ENCODE results near the gene EBF3. TPM values are rescaled to one million over a fixed set of nuclear protein-coding genes. Genes with fewer than 3 reads are reported as not detected.

The EBF3 gene
- total RNA-seq, 1 experiment from 2014 or later: not detected

- BruUV-seq (replicated peaks): no TSS peak
- peaks cover 33% of the 10 kb centered on the region for H3K27me3 ChIP-seq (ENCODE audit: insufficient read depth, low read depth)
- H3K9me3 ChIP-seq (ENCODE audit: insufficient read depth, low read depth): no peaks in the 10 kb centered on the region
- no peaks in the 10 kb centered on the region for H3K4me1 ChIP-seq (replicated peaks; ENCODE audit: insufficient read depth)
- ChIA-PET POLR2A (ENCODE audit: unreplicated experiment) (no interaction called here), CTCF (no interaction called here)
- no peaks in the 10 kb centered on the region for H3F3A ChIP-seq (ENCODE audit: insufficient read depth, low read depth)
- no peak for TF ChIP-seq CTCF (conservative IDR thresholded peaks at IDR 0.05)
- no peak for TF ChIP-seq EZH2 (IDR thresholded peaks at IDR 0.05; ENCODE audit: low read depth)
- H4K20me1 ChIP-seq (ENCODE audit: insufficient read depth): no peaks in the 10 kb centered on the region
- no peak for DNase-seq
- H2AFZ ChIP-seq: no peak overlapping the region
- intact Hi-C loops (cut with micrococcal nuclease; ENCODE audit: unreplicated experiment): no loop called here
- H3K9me2 ChIP-seq (ENCODE audit: insufficient read depth): no peaks in the 10 kb centered on the region
- no peaks in the 10 kb centered on the region for H3K79me2 ChIP-seq (ENCODE audit: low read depth)
- H3K4me3 ChIP-seq: no peak overlapping the region
- H3K27ac ChIP-seq: no peak overlapping the region
- no peaks in the 10 kb centered on the region for H3K36me3 ChIP-seq (ENCODE audit: low read depth)
- no peak overlapping the region for H3K4me2 ChIP-seq
Measured at GRCh38 chr10:129881641-129882040, 82.4 kb downstream of the EBF3 start.

DNA sequence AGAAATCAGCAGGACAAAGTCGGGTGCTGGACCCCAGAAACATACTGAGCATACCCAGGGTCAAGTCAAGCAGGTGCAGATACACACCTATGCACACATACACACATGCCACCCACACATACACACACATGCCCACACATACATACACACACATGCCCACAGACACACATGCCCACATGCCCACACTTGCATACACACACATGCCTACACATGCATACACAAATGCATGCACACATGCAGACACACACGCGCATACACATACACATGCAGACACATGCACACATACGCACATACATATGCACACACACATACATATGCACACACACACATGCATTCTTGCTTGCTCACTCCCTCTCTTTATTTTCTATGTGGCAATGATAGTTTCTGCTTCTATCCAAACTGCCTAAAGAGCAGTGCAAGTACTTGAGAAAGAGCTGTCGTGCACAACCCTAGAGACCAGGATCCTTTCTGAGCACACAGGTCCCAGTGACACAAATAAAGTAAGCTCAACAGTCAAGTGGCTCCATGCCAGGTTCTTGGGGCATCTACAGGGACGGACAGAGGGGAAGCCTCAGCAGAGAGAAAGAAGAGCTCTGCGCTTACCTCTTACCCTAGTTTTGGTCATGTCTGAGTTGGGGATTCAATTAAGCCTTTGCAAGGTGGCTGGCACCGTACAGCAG is 83.7 kb downstream of the EBF3 start:
- Histone ChIP-seq H3K4me1 (replicated peaks; ENCODE audit: insufficient read depth) (no peaks in the 10 kb centered on the region), H2AFZ (no peak overlapping the region), H3K4me2 (no peak overlapping the region), H3K79me2 (ENCODE audit: low read depth) (no peaks in the 10 kb centered on the region), H3K9me3 (ENCODE audit: insufficient read depth, low read depth) (no peaks in the 10 kb centered on the region), H3K4me3 (no peak overlapping the region), H3K9me2 (ENCODE audit: insufficient read depth) (no peaks in the 10 kb centered on the region), H3F3A (ENCODE audit: insufficient read depth, low read depth) (no peaks in the 10 kb centered on the region), H3K36me3 (ENCODE audit: low read depth) (no peaks in the 10 kb centered on the region), H3K27me3 (ENCODE audit: insufficient read depth, low read depth) (peaks cover 33% of the 10 kb centered on the region), H4K20me1 (ENCODE audit: insufficient read depth) (no peaks in the 10 kb centered on the region), H3K27ac (no peak overlapping the region)
- no peak for TF ChIP-seq EZH2 (IDR thresholded peaks at IDR 0.05; ENCODE audit: low read depth)
- no peak for TF ChIP-seq CTCF (conservative IDR thresholded peaks at IDR 0.05)
- intact Hi-C loops (cut with micrococcal nuclease; ENCODE audit: unreplicated experiment): no loop called here
- POLR2A ChIA-PET (ENCODE audit: unreplicated experiment): no interaction called here
- no TSS peak for BruUV-seq (replicated peaks)
- CTCF ChIA-PET: no interaction called here
- no peak for DNase-seq

DNA sequence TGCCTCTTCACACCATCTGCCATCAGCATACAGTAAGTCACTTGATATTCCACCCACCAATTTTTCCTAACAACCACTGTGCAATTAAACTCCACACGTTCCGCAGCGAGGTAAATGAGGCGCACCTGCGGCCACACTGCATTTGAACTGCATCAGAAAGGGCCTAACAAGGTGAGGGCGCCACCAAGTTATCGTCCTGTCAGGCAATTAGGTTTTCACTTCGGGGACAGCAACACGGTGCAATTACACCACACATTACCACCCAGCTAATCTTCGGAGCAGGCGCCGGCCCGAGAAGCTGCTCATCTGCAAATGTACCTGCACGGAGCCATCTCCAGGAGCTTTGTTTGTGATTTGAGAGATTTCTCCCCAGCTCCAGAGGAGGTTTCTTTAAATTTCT is 84.4 kb downstream of the EBF3 start:
- ChIA-PET POLR2A (ENCODE audit: unreplicated experiment) (no interaction called here), CTCF (no interaction called here)
- Histone ChIP-seq H3K9me3 (ENCODE audit: insufficient read depth, low read depth) (no peaks in the 10 kb centered on the region), H3K4me2 (no peak overlapping the region), H3K79me2 (ENCODE audit: low read depth) (no peaks in the 10 kb centered on the region), H3F3A (ENCODE audit: insufficient read depth, low read depth) (no peaks in the 10 kb centered on the region), H3K27ac (no peak overlapping the region), H3K27me3 (ENCODE audit: insufficient read depth, low read depth) (peaks cover 33% of the 10 kb centered on the region), H3K4me3 (no peak overlapping the region), H3K9me2 (ENCODE audit: insufficient read depth) (no peaks in the 10 kb centered on the region), H2AFZ (no peak overlapping the region), H3K36me3 (ENCODE audit: low read depth) (no peaks in the 10 kb centered on the region), H3K4me1 (replicated peaks; ENCODE audit: insufficient read depth) (no peaks in the 10 kb centered on the region), H4K20me1 (ENCODE audit: insufficient read depth) (no peaks in the 10 kb centered on the region)
- no TSS peak for BruUV-seq (replicated peaks)
- intact Hi-C loops (cut with micrococcal nuclease; ENCODE audit: unreplicated experiment): no loop called here
- DNase-seq: no peak
- TF ChIP-seq CTCF (conservative IDR thresholded peaks at IDR 0.05) (no peak), EZH2 (IDR thresholded peaks at IDR 0.05; ENCODE audit: low read depth) (no peak)

Data from PC-9 (cell line).